Activated CD8-positive, alpha-beta memory T cell treated with anti-CD3 and anti-CD28 coated beads for 36 hours (primary cell): ENCODE data around the gene PJA1. TPM values are rescaled to one million over a fixed set of nuclear protein-coding genes. Genes with fewer than 3 reads are reported as not detected.

Source experiments
- CTCF ChIA-PET: fragments of 350-600 bp; sonication (Branson Sonifier 250); formaldehyde crosslinking; loops from one replicate; lab custom pipeline; 2021; ENCODE audit warnings: antibody characterized with exemption; lab: Charles Lee
- POLR2A ChIA-PET: fragments of 350-600 bp; sonication (Branson Sonifier 250); formaldehyde crosslinking; loops from one replicate; lab custom pipeline; 2021; ENCODE audit warnings: antibody characterized with exemption; lab: Charles Lee
- total RNA-seq, 2 experiments: library from RNA; stranded (reverse); gene quantifications; one replicate each; pipeline ENCODE4 v1.2.3, GENCODE V29; 2021

PJA1 gene
- total RNA-seq, 2 experiments from 2014 or later: 17.3 to 19.2 TPM

DNA sequence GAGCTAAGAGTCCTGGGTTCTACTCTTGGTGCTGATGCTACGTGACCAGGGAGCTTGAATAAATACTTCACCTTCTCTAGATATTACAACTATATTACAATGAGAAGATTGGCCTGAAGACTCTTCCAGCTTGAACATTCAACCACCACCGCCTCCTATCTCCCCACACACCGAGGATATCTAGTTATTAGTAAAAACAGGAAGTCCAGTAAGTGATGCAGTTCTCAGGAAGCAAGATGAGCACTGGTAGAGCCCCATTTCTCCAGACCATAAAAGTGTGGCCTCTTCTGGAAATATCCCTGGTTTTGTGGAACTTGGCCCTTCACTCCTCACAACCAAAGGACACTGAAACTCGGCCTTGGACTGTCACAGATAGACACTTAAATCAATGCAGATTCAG lies 18.5 kb downstream of the PJA1 start:
- ChIA-PET CTCF (no interaction called here), POLR2A (no interaction called here)

DNA sequence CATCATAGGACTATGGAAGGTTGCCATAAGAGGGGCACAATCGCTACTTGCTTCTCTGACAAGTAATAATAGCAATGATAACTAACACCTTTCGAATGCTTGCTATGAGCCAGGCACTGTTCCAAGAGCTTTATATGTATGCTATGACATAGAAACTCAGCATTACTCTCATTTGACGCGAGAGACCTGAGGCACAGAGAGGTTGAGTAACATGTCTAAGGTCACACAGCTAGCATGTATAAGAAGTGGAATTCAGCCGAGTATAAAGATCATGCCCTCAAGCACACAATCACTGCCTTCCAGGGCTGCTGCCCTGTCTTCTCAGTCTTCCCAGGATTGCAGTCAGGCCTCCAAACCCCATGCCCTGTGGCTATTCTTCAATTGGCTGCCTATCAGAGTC lies 19.5 kb downstream of the PJA1 start:
- ChIA-PET CTCF (no interaction called here), POLR2A (no interaction called here)

DNA sequence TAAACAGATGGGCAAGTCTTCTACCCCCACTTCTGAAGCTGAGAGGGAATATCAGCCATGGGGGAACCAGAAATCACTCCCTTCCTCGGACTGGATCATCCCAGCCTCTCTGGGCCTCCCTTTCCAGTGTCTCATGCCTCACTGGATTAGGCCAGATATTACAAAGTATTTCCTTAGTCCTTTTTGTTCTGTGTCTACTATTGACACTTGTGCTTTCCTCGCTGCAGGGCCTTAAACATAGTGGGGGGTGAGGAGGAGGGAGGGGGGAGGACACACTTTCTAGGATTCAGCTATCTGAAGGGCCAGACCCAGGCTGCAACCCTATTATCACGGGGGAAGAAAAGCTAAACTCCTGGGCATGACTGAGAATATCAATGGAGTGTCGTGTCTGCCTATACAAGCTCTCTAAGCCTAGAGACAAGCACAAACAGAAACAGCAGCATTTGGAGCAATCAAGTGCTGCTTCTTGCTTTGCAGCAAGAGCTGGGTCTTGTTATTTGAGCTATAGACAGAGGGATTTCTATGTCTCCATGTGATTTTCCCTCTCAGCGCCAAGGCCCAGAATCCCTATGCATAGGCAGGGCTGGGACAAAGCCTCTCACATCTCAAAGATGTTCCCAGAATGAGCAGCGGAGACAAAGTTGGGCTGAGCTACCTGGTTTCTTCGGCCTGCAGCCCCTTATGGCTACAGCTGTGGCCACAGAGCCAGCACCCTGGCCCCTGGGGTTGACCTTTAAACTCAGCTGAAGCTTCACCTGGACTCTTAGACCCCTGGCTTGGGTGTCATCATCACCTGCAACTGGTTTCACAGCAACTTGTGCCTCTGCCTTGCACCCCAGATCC lies 20.2 kb downstream of the PJA1 start:
- POLR2A ChIA-PET: no interaction called here
- CTCF ChIA-PET: interaction anchor here (0.7 kb wide), 1 partner anchor 148 kb away, joined by 3 read pairs; no protein-coding TSS in a partner anchor

GRCh38 chrX:69143530-69143929 lies 21.7 kb downstream of the PJA1 start:
- CTCF ChIA-PET: no interaction called here
- POLR2A ChIA-PET: no interaction called here

DNA sequence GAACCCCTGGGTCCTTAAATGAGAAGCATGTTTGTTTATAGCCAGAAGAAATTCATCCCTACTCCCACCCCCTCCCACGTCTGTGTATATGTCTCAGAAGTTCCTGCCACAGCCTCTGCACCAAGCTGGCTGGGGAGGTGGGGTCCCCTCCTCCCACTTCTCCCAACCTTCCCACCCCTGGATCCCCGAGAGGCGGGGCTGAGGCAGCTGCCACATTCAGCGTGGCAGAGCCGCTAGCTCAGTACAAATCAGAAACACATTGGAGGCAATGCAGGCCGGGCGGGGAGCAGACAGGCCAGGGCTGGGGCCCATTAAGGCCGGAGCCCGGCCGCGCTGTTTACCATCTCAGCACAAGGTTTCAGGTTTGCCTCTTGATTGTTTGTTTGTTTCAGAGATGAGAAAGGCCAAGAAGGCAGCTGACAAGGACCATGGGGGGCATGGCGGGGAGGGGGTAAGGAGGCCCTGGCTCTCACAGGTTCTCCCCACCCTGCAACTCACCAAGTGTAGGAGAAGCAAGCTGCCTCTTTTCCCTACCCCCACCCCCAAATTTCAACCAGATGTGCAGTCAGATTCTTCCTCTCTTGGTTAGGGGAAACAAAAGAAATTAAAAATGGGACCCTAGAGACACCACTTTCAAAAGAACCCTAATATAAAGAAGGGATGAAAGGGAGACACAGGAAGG lies 22.3 kb downstream of the PJA1 start:
- ChIA-PET POLR2A (no interaction called here), CTCF (no interaction called here)

DNA sequence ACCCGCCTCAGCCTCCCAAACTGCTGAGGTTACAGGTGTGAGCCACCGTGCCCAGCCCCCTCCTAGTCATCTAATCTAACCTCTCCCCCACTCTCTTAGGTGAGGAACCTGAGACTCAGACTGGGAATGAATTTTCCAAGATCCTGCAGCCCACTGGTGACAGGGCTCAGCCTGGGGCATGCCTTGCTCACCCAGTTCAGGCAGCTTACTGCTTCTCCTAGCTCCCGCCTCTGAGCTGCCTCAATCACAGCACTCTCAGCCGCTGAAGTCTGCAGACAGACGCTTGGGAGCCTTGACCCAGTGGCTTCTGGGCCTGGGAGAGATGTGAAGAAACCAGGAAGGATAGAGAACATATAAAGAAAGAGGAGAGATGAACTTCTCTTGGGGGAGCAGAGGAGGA lies 24.4 kb downstream of the PJA1 start:
- ChIA-PET POLR2A (no interaction called here), CTCF (no interaction called here)

DNA sequence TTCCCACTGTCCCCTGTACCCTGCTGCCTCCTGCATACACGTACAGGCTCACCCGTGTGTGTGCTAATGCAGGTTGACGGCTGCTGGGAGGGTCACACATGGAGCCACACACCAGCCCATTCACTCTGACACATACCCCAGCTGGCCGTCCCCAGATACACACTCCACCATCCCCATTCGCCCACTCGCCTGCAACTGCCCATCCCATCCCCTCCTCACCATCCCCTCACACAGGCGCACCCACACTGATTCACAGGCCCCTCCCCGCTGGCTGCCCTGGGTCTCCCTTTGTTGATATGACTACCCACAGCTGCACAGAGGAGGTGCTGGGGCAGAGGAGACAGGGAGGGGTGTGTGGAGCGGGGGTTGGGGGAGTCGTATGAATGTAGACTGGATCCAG lies 25.7 kb downstream of the PJA1 start:
- CTCF ChIA-PET: no interaction called here

DNA sequence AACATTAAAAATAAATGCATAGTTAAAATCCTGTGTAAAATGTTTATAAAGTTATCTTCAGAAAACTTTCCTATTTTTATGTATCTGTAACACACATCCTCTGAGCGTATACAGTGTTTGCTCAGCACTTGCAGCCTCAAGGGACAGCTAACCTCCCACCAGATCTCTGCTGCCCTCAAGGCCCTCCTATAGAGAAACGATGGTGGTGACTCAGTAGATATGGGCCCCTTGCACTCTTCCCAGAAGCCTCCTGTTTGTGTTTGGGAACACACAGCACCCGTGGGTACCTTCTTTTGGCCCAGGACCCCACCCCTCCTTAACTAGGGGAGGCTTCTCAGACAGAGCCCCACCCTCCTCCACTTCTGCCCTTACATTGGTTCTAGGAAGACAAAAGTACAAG lies 26.7 kb downstream of the PJA1 start:
- CTCF ChIA-PET: no interaction called here

More for the DNA sequence above, 25.7 kb downstream of the PJA1 start:
- POLR2A ChIA-PET: no interaction called here

GRCh38 chrX:69138118-69138390 lies 27.2 kb downstream of the PJA1 start:
- ChIA-PET POLR2A (no interaction called here), CTCF (no interaction called here)

More for the DNA sequence above, 26.7 kb downstream of the PJA1 start:
- POLR2A ChIA-PET: no interaction called here

DNA sequence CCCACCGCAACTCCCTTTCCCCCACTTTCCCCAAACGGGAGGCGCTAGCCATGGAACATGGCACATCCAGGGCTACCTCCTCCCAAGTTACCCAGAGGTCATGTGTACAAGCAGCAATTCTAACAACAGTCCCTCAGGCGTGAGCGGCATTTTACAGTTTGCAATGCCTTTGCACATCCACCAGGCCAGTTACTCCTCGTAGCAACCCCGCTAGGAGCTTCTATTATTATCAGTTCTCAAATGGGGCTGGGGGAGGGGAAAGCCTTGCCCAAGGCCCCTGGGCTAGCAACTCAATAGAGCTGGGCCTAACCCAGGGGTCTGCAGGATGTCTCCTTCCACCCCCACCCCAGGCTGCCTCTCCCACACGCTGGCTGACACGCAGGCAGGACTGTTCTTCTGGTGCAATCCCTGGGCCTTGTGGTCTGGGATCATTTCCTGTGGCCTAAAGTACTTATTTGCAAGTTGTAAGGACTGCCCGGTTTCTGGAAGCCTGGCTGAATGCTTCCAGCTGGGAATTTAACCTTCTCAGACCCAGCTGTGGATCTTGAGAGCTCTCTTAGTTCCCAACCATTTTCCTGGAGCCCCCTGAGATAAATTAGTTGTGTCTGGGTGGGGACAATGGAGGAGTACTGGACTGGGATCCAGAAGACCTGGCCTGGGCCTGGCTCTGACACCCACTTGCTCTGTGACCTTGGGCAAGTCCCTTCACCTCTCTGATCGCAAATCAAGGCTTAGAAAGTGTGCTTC lies 27.7 kb downstream of the PJA1 start:
- ChIA-PET POLR2A (no interaction called here), CTCF (no interaction called here)

GRCh38 chrX:69136546-69137331 lies 28.5 kb downstream of the PJA1 start:
- POLR2A ChIA-PET: no interaction called here
- CTCF ChIA-PET: no interaction called here

GRCh38 chrX:69133921-69134542 lies 31.2 kb downstream of the PJA1 start:
- CTCF ChIA-PET: no interaction called here
- POLR2A ChIA-PET: no interaction called here

DNA sequence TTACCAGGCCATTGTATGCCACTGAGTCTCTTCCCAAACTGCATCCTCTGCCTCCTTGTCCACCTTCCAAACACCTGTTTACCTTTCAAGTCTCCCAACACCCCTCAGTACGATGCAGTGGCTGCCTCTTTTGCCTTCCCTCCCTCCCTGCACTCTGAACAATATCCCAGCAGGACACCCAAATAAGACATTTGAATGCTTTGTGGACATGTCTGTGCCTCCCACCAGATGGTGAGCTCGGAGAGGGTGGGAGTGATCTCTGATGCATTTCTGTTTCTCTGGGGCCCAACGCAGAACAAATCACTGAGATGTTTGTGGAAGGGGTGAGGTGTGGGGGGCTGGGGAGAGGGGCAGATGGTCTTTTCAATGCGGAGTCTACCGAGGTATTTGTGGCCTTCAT lies 33.4 kb downstream of the PJA1 start:
- CTCF ChIA-PET: no interaction called here

GRCh38 chrX:69130439-69130838 lies 34.8 kb downstream of the PJA1 start:
- ChIA-PET CTCF (no interaction called here), POLR2A (no interaction called here)

More for the DNA sequence above, 33.4 kb downstream of the PJA1 start:
- POLR2A ChIA-PET: no interaction called here

GRCh38 chrX:69128588-69128987 lies 36.7 kb downstream of the PJA1 start:
- CTCF ChIA-PET: no interaction called here

DNA sequence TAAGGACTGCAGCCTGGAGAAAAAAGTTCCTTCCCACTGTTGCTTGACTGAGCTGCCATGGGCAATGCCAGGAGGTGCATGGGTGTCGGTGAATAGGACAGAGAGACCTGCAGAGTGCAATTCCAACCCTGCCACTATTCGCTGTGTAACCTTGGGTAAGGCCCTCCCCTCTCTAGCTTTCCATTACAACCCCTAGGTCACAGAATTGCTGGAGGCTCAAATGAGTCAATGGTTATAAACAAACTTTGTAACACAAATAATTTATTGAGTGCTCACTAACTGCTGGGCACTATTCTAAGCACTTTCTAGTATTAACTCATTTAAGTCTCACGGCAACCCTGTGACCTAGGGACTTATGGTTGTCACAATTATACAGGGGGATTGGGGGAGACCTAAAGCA lies 37.8 kb downstream of the PJA1 start:
- ChIA-PET POLR2A (no interaction called here), CTCF (no interaction called here)

More at GRCh38 chrX:69128588-69128987, 36.7 kb downstream of the PJA1 start:
- POLR2A ChIA-PET: no interaction called here

GRCh38 chrX:69126642-69127041 lies 38.6 kb downstream of the PJA1 start:
- ChIA-PET CTCF (no interaction called here), POLR2A (no interaction called here)

DNA sequence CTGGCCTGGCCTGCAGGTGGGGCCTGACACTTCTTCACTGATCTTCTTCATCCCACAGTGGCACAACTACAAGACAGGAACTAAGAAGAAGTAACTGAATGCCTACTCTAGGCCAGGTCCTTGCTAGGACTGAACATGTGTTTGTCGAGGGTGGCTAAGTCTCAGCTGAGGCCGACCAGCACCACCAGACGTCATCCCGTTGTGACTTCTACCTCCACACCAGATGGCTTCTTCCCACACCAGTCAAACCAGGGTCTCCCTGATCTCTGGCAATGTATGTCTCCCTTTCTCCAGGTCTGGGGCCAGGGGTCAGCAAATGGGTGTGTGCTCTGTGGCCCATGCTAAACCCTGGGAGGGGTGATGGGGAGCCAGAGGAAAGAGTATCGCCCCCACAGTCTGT lies 40.2 kb downstream of the PJA1 start:
- POLR2A ChIA-PET: no interaction called here
- CTCF ChIA-PET: no interaction called here

DNA sequence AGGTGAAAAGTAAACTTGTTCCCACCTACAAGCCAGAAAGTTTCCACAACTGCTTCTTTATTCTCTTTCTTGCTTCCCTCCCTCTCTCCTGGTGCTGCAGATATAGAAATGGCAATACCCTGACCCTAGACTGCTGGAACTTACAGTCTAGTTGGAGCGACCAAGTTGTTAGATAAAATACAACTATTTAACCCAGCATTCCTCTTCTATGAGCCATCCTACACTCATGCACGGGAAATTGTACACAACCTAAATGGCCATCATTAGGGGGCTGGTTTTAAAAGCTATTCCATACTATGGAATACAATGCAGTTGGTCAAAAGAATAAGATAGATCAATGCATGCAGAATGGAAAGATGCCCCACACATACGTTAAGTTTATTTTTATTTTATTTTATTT lies 41.1 kb downstream of the PJA1 start:
- CTCF ChIA-PET: no interaction called here
- POLR2A ChIA-PET: no interaction called here
